Measurements from ENCODE around the gene RAB13.

GRCh38 chr1:153942766-153943549, 43.2 kb downstream of the RAB13 start:
- no peak for TF ChIP-seq CTCF (IDR thresholded peaks at IDR 0.05; ENCODE audit: borderline replicate concordance, extremely low read depth, low read length, poor library complexity, severe bottlenecking)
- no peak for TF ChIP-seq EZH2 (IDR thresholded peaks at IDR 0.05; ENCODE audit: borderline replicate concordance, low read depth, low read length, severe bottlenecking)

All from DND-41 (cell line).